ENCODE data around the gene NOL3. TPM values are rescaled to one million over a fixed set of nuclear protein-coding genes. Genes with fewer than 3 reads are reported as not detected.

The NOL3 gene
- total and polyA plus RNA-seq, 2 of the 13 experiments (the other 11 are each of a cell fraction or from before 2014, with no cell fraction given) = 5.7 to 20.5 TPM

GRCh38 chr16:67184995-67185650, 14.8 kb downstream of the NOL3 start (continued):
- TF ChIP-seq GPBP1L1 (CRISPR knock-in tag; IDR thresholded peaks at IDR 0.05) = no peak
- TF ChIP-seq ZSCAN9 (CRISPR knock-in tag; IDR thresholded peaks at IDR 0.05; ENCODE audit: borderline replicate concordance) = peak; percentile 97
- 0 out of 2 replicates have a peak, but pooled peaks have one; percentile 57 for TF ChIP-seq ZNF678 (CRISPR knock-in tag; IDR thresholded peaks at IDR 0.05)
- TF ChIP-seq MLX (CRISPR knock-in tag; IDR thresholded peaks at IDR 0.05) = peak; percentile 74
- peak; percentile 98 for TF ChIP-seq POGK (CRISPR knock-in tag; conservative IDR thresholded peaks at IDR 0.05)
- TF ChIP-seq MLXIP (CRISPR knock-in tag; IDR thresholded peaks at IDR 0.05; ENCODE audit: borderline replicate concordance) = peak; percentile 46; the same call in 1 of the 2 replicates
- no peak for TF ChIP-seq TRIM22 (IDR thresholded peaks at IDR 0.05)
- peak; percentile 34; the same call in 1 of the 2 replicates for TF ChIP-seq CEBPG (CRISPR knock-in tag; IDR thresholded peaks at IDR 0.05)
- TF ChIP-seq ZKSCAN1 (IDR thresholded peaks at IDR 0.05; ENCODE audit: low read length) = no peak; the same call in 1 of the 2 replicates
- peak; percentile 76 for TF ChIP-seq SP5 (CRISPR knock-in tag; IDR thresholded peaks at IDR 0.05; ENCODE audit: borderline replicate concordance, low read depth)
- TF ChIP-seq SPEN (CRISPR knock-in tag; IDR thresholded peaks at IDR 0.05; ENCODE audit: low read depth) = peak; percentile 68; the same call in 1 of the 2 replicates
- peak; percentile 87; the same call in 1 of the 2 replicates for TF ChIP-seq TERF1 (CRISPR knock-in tag; IDR thresholded peaks at IDR 0.05)
- peak; percentile 90 for TF ChIP-seq ZNF225 (CRISPR knock-in tag; IDR thresholded peaks at IDR 0.05)
- peak; percentile 73; the same call in 1 of the 2 replicates for TF ChIP-seq NFE2L1 (CRISPR knock-in tag; IDR thresholded peaks at IDR 0.05; ENCODE audit: borderline replicate concordance)
- TF ChIP-seq ZNF768 (CRISPR knock-in tag; IDR thresholded peaks at IDR 0.05) = peak; percentile 90
- TF ChIP-seq IKZF4 (CRISPR knock-in tag; IDR thresholded peaks at IDR 0.05; ENCODE audit: borderline replicate concordance, low read depth, not compliant biosample characterization) = peak; percentile 83
- no peak for TF ChIP-seq PAF1 (CRISPR knock-in tag; IDR thresholded peaks at IDR 0.05)
- TF ChIP-seq KLF13 (CRISPR knock-in tag; IDR thresholded peaks at IDR 0.05) = peak; percentile 87
- peak; percentile 84 for TF ChIP-seq MED13 (CRISPR knock-in tag; IDR thresholded peaks at IDR 0.05)
- TF ChIP-seq ZNF143 (CRISPR knock-in tag; IDR thresholded peaks at IDR 0.05) = no peak; the same call in none of the 2 replicates
